SK-N-SH (cell line): ENCODE results near the gene MTPN. TPM values are rescaled to one million over a fixed set of nuclear protein-coding genes. Genes with fewer than 3 reads are reported as not detected.

Experiments
- CTCF ChIA-PET: fragments of 300-600, 350-600 bp; formaldehyde crosslinking; extraction: SDS; loops from one replicate; lab custom pipeline; 2021; lab: Yijun Ruan, JAX
- POLR2A ChIA-PET: fragments of 350-600 bp; sonication (Branson Sonifier 250); formaldehyde crosslinking; extraction: SDS; loops from one replicate; lab custom pipeline; 2020; ENCODE audit warnings: antibody characterized with exemption, inconsistent platforms; lab: Yijun Ruan, JAX
- DNase-seq: peaks from one replicate; pipeline ENCODE4 v3.0.0; 2012
- H2AFZ ChIP-seq: fragments of 200-600 bp; sonication (generic); 2 replicates; pipeline ENCODE4 v1.8.1; 2016; ENCODE audit warnings: antibody characterized with exemption, mild to moderate bottlenecking, low read depth
- H3F3A ChIP-seq: fragments of 200-600 bp; sonication (generic); replicated peaks from 2 replicates; pipeline ENCODE3; 2016; ENCODE audit warnings: antibody characterized with exemption, mild to moderate bottlenecking; ENCODE audit not compliant: insufficient read depth
- H3K27ac ChIP-seq, 2 experiments: fragments of 200-500 bp in 1 of 2; fragments of 200-600 bp in 1 of 2; sonication (Bioruptor generic) in 1 of 2; sonication (generic), shearing (Covaris generic) in 1 of 2; 2 replicates each; pipeline versions ENCODE4 v1.5.1 to v1.6.1; 2014 to 2016; ENCODE audit warnings: low read depth in 2 of 2, inconsistent platforms in 1 of 2, low read length in 1 of 2, mild to moderate bottlenecking in 1 of 2, mixed read lengths in 1 of 2
- H3K27me3 ChIP-seq: fragments of 200-600 bp; sonication (generic), shearing (Covaris generic); 2 replicates; pipeline ENCODE4 v1.6.1; 2016; ENCODE audit warnings: mixed run types; ENCODE audit not compliant: insufficient read depth
- H3K36me3 ChIP-seq, 2 experiments: fragments of 200-500 bp in 1 of 2; fragments of 200-600 bp in 1 of 2; sonication (Bioruptor generic) in 1 of 2; sonication (generic) in 1 of 2; replicated peaks in 1 of 2; 2 replicates each; pipeline versions ENCODE3 to v1.5.1; 2014 to 2016; ENCODE audit warnings: low read length in 1 of 2, mild to moderate bottlenecking in 1 of 2; ENCODE audit not compliant: insufficient read depth in 2 of 2, control insufficient read depth in 1 of 2
- H3K4me1 ChIP-seq, 2 experiments: fragments of 200-500 bp in 1 of 2; fragments of 200-600 bp in 1 of 2; sonication (Bioruptor generic) in 1 of 2; sonication (generic), shearing (Covaris generic) in 1 of 2; 2 replicates each; pipeline versions ENCODE4 v1.5.1 to v1.6.1; 2014 to 2016; ENCODE audit warnings: low read depth in 1 of 2, low read length in 1 of 2, mixed run types in 1 of 2; ENCODE audit not compliant: insufficient read depth in 2 of 2, control insufficient read depth in 1 of 2
- H3K4me2 ChIP-seq: fragments of 200-600 bp; sonication (generic), shearing (Covaris generic); 2 replicates; pipeline ENCODE4 v1.6.1; 2017; ENCODE audit warnings: mixed run types
- H3K4me3 ChIP-seq, 2 experiments: fragments of 200-500 bp in 1 of 2; fragments of 200-600 bp in 1 of 2; sonication (Bioruptor generic) in 1 of 2; sonication (generic), shearing (Covaris generic) in 1 of 2; 2 replicates each; pipeline versions ENCODE4 v1.5.1 to v1.8.1; 2014 to 2016; ENCODE audit warnings: low read depth in 2 of 2, inconsistent platforms in 1 of 2, low read length in 1 of 2, mild to moderate bottlenecking in 1 of 2, mixed read lengths in 1 of 2, moderate library complexity in 1 of 2
- H3K79me2 ChIP-seq: fragments of 200-600 bp; sonication (generic); 2 replicates; pipeline ENCODE4 v1.8.1; 2017; ENCODE audit warnings: mild to moderate bottlenecking; ENCODE audit not compliant: insufficient read depth
- H3K9ac ChIP-seq: fragments of 200-600 bp; sonication (generic); 2 replicates; pipeline ENCODE4 v1.6.1; 2017; ENCODE audit warnings: mixed run types
- H3K9me2 ChIP-seq: fragments of 200-600 bp; sonication (generic); 2 replicates; pipeline ENCODE4 v1.6.1; 2017; ENCODE audit warnings: mixed run types
- H3K9me3 ChIP-seq: fragments of 200-600 bp; sonication (generic); 2 replicates; pipeline ENCODE4 v1.6.1; 2017; ENCODE audit warnings: mixed run types, mild to moderate bottlenecking, moderate library complexity
- H4K20me1 ChIP-seq: fragments of 200-600 bp; sonication (generic); 2 replicates; pipeline ENCODE4 v1.6.1; 2017; ENCODE audit warnings: mild to moderate bottlenecking, mixed run types; ENCODE audit not compliant: insufficient read depth
- FOXJ3 ChIP-seq: sonication (generic); formaldehyde crosslinking; IDR thresholded peaks from 2 replicates; pipeline ENCODE4 v1.5.1; 2020; ENCODE audit warnings: mild to moderate bottlenecking, missing genetic modification reagents
- GATA2 ChIP-seq: sonication (generic); formaldehyde crosslinking; IDR thresholded peaks from 2 replicates; pipeline ENCODE4 v1.5.0; 2020; ENCODE audit warnings: mild to moderate bottlenecking, missing genetic modification reagents
- JUND ChIP-seq: IDR thresholded peaks from 2 replicates; pipeline ENCODE4 v1.4.0; 2012
- MAX ChIP-seq: IDR thresholded peaks from 2 replicates; pipeline ENCODE4 v1.4.0; 2012; ENCODE audit warnings: low read depth
- MXI1 ChIP-seq: IDR thresholded peaks from 2 replicates; pipeline ENCODE4 v1.6.1; 2012; ENCODE audit warnings: mild to moderate bottlenecking, low read depth, low read length, improper control_type of control experiment
- NFIC ChIP-seq: IDR thresholded peaks from 2 replicates; pipeline ENCODE4 v1.4.0; 2012; ENCODE audit warnings: borderline replicate concordance
- PBX3 ChIP-seq: IDR thresholded peaks from 2 replicates; pipeline ENCODE4; 2012
- POLR2AphosphoS5 ChIP-seq: IDR thresholded peaks from 2 replicates; pipeline ENCODE4 v1.6.1; 2012; ENCODE audit warnings: low read depth, low read length
- RCOR1 ChIP-seq: fragments of 150-350 bp; IDR thresholded peaks from 2 replicates; pipeline ENCODE4 v1.6.1; 2017; ENCODE audit warnings: antibody characterized with exemption, low read length
- SIN3A ChIP-seq: IDR thresholded peaks from 2 replicates; pipeline ENCODE4 v1.6.1; 2012; ENCODE audit warnings: low read depth, mild to moderate bottlenecking, low read length, moderate library complexity, borderline replicate concordance
- SMC3 ChIP-seq: IDR thresholded peaks from 2 replicates; pipeline ENCODE4 v1.6.1; 2012; ENCODE audit warnings: low read depth, low read length, improper control_type of control experiment
- TEAD4 ChIP-seq: IDR thresholded peaks from 2 replicates; pipeline ENCODE4 v1.4.0; 2012; ENCODE audit warnings: mild to moderate bottlenecking, borderline replicate concordance; ENCODE audit not compliant: insufficient read depth
- YY1 ChIP-seq: IDR thresholded peaks from 2 replicates; pipeline ENCODE4 v1.4.0; 2012; ENCODE audit warnings: low read depth, mild to moderate bottlenecking
- ZBTB33 ChIP-seq: IDR thresholded peaks from 2 replicates; pipeline ENCODE4 v1.4.0; 2012; ENCODE audit warnings: low read depth, borderline replicate concordance
- WGBS: methylation state at CpG from one replicate; pipeline ENCODE4 v1.1.6; 2017; ENCODE audit warnings: low lambda C conversion rate; 5-methylcytosine and 5-hydroxymethylcytosine counted together
- polyA plus RNA-seq, 3 experiments: library from polyadenylated mRNA; depleted of rRNA; stranded (reverse); fragments of >200 nt; gene quantifications; 2 replicates each; pipeline ENCODE4 v1.2.3, GENCODE V29; 2012
- TF ChIP-seq, protein P1 (sequence below): fragments of 200-600 bp; sonication (generic); IDR thresholded peaks from 2 replicates; pipeline ENCODE4 v1.6.1; 2017; ENCODE audit warnings: antibody characterized with exemption, mild to moderate bottlenecking, moderate library complexity
- TF ChIP-seq, protein P2 (sequence below): fragments of 150-350 bp; IDR thresholded peaks from 2 replicates; pipeline ENCODE4 v1.6.1; 2016; ENCODE audit warnings: mild to moderate bottlenecking, low read depth, low read length

The MTPN gene
- polyA plus RNA-seq, 1 of the 3 experiments (the other 2 are of a cell fraction): 135 TPM

- Histone ChIP-seq H3K9ac (no peak overlapping the region), H3K9me2 (no peaks in the 10 kb centered on the region), H3K4me3 (no peak overlapping the region), H3K4me2 (no peak overlapping the region), H3K79me2 (no peaks in the 10 kb centered on the region), H3K4me1 (no peaks in the 10 kb centered on the region), H3K9me3 (no peaks in the 10 kb centered on the region), H3K27ac (no peak overlapping the region), H3F3A (no peaks in the 10 kb centered on the region), H2AFZ (no peak overlapping the region), H3K36me3 (no peaks in the 10 kb centered on the region), H4K20me1 (no peaks in the 10 kb centered on the region), H3K27me3 (no peaks in the 10 kb centered on the region)
- POLR2A ChIA-PET: no interaction called here
- WGBS: 53% methylated on average over 5 of the region's 5 CpGs
- TF ChIP-seq SIN3A (no peak), TEAD4 (no peak), POLR2AphosphoS5 (no peak), RCOR1 (no peak), FOXJ3 (CRISPR knock-in tag) (no peak), YY1 (no peak), MXI1 (no peak), MAX (no peak), ZBTB33 (no peak), JUND (no peak), GATA2 (CRISPR knock-in tag) (no peak), NFIC (no peak), PBX3 (no peak), SMC3 (no peak)
- TF ChIP-seq, protein P1, sequence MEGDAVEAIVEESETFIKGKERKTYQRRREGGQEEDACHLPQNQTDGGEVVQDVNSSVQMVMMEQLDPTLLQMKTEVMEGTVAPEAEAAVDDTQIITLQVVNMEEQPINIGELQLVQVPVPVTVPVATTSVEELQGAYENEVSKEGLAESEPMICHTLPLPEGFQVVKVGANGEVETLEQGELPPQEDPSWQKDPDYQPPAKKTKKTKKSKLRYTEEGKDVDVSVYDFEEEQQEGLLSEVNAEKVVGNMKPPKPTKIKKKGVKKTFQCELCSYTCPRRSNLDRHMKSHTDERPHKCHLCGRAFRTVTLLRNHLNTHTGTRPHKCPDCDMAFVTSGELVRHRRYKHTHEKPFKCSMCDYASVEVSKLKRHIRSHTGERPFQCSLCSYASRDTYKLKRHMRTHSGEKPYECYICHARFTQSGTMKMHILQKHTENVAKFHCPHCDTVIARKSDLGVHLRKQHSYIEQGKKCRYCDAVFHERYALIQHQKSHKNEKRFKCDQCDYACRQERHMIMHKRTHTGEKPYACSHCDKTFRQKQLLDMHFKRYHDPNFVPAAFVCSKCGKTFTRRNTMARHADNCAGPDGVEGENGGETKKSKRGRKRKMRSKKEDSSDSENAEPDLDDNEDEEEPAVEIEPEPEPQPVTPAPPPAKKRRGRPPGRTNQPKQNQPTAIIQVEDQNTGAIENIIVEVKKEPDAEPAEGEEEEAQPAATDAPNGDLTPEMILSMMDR: no peak
- TF ChIP-seq, protein P2, sequence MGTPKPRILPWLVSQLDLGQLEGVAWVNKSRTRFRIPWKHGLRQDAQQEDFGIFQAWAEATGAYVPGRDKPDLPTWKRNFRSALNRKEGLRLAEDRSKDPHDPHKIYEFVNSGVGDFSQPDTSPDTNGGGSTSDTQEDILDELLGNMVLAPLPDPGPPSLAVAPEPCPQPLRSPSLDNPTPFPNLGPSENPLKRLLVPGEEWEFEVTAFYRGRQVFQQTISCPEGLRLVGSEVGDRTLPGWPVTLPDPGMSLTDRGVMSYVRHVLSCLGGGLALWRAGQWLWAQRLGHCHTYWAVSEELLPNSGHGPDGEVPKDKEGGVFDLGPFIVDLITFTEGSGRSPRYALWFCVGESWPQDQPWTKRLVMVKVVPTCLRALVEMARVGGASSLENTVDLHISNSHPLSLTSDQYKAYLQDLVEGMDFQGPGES: no peak
- DNase-seq: no peak
- CTCF ChIA-PET: no interaction called here
Observed at GRCh38 chr7:135886345-135887132, 90.6 kb downstream of the MTPN start.
